ENCODE results near the gene SLC49A3.

SLC49A3 gene

DNA sequence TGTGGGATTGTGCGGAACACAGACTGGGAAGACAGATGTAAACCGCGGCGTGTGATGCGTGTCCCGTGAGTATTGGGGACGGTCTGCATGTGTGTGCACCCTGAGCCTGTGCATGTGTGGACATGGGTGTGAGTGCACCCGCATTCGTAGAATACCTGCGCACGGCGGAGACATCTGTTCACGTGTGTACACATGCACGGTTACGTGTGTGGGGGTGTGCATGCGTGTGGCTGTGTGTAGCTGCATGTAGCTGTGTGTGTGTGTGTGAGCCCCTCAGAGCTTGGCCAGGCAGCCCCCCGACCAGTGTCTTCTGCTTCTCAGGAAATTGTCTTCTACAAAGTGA, 34.5 kb downstream of the SLC49A3 start:
- no peaks in the 10 kb centered on the region for H3K27me3 ChIP-seq (ENCODE audit: low read length)
- no peak overlapping the region for H3K27ac ChIP-seq (ENCODE audit: low read depth, low read length)
- no peak overlapping the region for H3K4me2 ChIP-seq (ENCODE audit: low read depth, low read length, poor library complexity, severe bottlenecking)
- no peak overlapping the region for H2AFZ ChIP-seq (ENCODE audit: low read depth, low read length, severe bottlenecking)
- no peaks in the 10 kb centered on the region for H3K36me3 ChIP-seq (ENCODE audit: low read length)
- H3K9me3 ChIP-seq (ENCODE audit: insufficient read depth, low read length): no peaks in the 10 kb centered on the region
- H3K9me2 ChIP-seq (replicated peaks; ENCODE audit: insufficient read depth, low read length): no peaks in the 10 kb centered on the region
- H3F3A ChIP-seq (ENCODE audit: insufficient read depth): no peaks in the 10 kb centered on the region
- no peaks in the 10 kb centered on the region for H3K79me2 ChIP-seq (ENCODE audit: insufficient read depth, low read length)
- H3K9ac ChIP-seq (ENCODE audit: low read length): no peak overlapping the region
- H3K4me3 ChIP-seq (ENCODE audit: insufficient read depth, low read length, poor library complexity, severe bottlenecking): no peak overlapping the region
- TF ChIP-seq, protein P1, sequence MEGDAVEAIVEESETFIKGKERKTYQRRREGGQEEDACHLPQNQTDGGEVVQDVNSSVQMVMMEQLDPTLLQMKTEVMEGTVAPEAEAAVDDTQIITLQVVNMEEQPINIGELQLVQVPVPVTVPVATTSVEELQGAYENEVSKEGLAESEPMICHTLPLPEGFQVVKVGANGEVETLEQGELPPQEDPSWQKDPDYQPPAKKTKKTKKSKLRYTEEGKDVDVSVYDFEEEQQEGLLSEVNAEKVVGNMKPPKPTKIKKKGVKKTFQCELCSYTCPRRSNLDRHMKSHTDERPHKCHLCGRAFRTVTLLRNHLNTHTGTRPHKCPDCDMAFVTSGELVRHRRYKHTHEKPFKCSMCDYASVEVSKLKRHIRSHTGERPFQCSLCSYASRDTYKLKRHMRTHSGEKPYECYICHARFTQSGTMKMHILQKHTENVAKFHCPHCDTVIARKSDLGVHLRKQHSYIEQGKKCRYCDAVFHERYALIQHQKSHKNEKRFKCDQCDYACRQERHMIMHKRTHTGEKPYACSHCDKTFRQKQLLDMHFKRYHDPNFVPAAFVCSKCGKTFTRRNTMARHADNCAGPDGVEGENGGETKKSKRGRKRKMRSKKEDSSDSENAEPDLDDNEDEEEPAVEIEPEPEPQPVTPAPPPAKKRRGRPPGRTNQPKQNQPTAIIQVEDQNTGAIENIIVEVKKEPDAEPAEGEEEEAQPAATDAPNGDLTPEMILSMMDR (IDR thresholded peaks at IDR 0.05; ENCODE audit: insufficient read depth, low read length, poor library complexity, severe bottlenecking): no peak
- no peak for TF ChIP-seq EZH2phosphoT487 (conservative IDR thresholded peaks at IDR 0.05; ENCODE audit: low read length)
- H4K20me1 ChIP-seq (ENCODE audit: low read depth, low read length): no peaks in the 10 kb centered on the region

DNA sequence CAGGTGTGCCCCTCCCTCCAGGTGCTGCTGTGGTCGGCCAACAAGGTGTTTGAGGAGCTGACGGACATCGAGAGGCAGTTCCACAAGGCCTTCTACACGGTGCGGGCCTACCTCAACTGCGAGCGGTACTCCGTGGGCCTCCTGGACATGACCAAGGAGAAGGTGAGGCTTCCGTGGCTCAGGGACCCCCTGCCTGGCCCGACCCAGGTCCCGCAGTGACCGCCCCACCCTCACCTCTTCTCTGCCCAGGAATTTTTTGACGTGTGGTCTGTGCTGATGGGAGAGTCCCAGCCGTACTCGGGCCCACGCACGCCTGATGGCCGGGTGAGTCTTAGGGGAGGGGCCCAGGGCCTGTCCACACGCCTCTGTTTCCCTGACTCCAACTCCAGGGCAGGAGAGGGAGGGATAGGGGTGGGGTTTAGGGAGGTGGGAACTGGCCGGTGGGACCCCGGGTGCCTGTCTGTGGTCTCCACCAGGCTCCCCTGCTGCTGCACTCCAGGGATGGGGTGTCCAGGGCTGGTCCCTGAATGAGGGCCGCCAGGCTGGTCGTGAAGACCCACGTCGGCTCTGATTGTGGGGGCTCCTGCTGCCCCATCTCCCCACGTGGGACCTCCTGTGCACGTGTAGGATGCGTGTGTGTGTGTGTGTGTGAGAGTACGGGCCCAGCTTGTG, 35.0 kb downstream of the SLC49A3 start:
- Histone ChIP-seq H3K27me3 (ENCODE audit: low read length) (no peaks in the 10 kb centered on the region), H3K79me2 (ENCODE audit: insufficient read depth, low read length) (no peaks in the 10 kb centered on the region)
- TF ChIP-seq, protein P1 (IDR thresholded peaks at IDR 0.05; ENCODE audit: insufficient read depth, low read length, poor library complexity, severe bottlenecking): no peak
- no peak for TF ChIP-seq EZH2phosphoT487 (conservative IDR thresholded peaks at IDR 0.05; ENCODE audit: low read length)

DNA sequence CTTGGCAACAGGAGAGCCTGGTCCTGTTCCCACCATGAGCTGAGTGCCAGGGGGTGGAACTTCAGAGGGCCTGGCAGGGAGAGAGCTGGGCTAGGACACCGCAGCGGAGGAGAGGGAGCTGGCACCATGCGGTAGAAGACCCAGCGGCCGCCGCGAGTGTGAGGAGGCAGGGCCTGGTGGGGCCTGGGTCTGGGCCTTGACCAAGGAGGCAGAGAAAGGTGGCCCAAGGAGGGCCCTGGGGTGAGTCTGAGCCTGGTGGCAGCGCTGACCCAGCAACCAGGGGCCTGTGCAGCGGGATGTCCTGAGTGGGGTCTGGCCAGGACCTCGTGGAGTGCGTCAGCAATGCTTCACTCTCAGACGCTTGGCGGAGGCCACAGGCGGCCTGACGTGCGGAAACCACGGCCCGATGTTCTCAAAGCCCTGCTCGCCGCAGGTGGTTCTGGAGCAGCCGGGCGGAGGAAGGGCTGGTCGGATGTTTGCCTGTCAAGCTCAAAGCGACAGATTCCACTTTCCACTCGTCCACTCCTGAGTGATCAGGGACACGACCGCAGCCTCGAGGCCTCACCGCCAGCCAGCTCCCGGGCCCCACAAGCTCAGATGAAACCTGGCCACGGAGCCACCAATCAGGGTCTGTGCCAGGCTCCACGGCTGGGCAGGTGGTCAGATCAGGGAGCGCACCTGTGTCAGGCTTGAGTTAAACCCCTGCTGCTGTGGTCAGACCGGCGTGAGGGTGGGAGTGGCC, 35.7 kb downstream of the SLC49A3 start:
- no peaks in the 10 kb centered on the region for H3K27me3 ChIP-seq (ENCODE audit: low read length)
- TF ChIP-seq, protein P1 (IDR thresholded peaks at IDR 0.05; ENCODE audit: insufficient read depth, low read length, poor library complexity, severe bottlenecking): no peak
- TF ChIP-seq EZH2phosphoT487 (conservative IDR thresholded peaks at IDR 0.05; ENCODE audit: low read length): no peak

More for the DNA sequence above, 35.0 kb downstream of the SLC49A3 start:
- H3K27ac ChIP-seq (ENCODE audit: low read depth, low read length): no peak overlapping the region
- no peaks in the 10 kb centered on the region for H3K9me3 ChIP-seq (ENCODE audit: insufficient read depth, low read length)
- no peaks in the 10 kb centered on the region for H4K20me1 ChIP-seq (ENCODE audit: low read depth, low read length)
- no peak overlapping the region for H3K4me3 ChIP-seq (ENCODE audit: insufficient read depth, low read length, poor library complexity, severe bottlenecking)
- no peak overlapping the region for H3K4me2 ChIP-seq (ENCODE audit: low read depth, low read length, poor library complexity, severe bottlenecking)
- H3K36me3 ChIP-seq (ENCODE audit: low read length): no peaks in the 10 kb centered on the region
- no peaks in the 10 kb centered on the region for H3K9me2 ChIP-seq (replicated peaks; ENCODE audit: insufficient read depth, low read length)
- no peak overlapping the region for H3K9ac ChIP-seq (ENCODE audit: low read length)
- no peak overlapping the region for H2AFZ ChIP-seq (ENCODE audit: low read depth, low read length, severe bottlenecking)
- no peaks in the 10 kb centered on the region for H3F3A ChIP-seq (ENCODE audit: insufficient read depth)

More for the DNA sequence above, 35.7 kb downstream of the SLC49A3 start:
- no peaks in the 10 kb centered on the region for H3K79me2 ChIP-seq (ENCODE audit: insufficient read depth, low read length)
- H3F3A ChIP-seq (ENCODE audit: insufficient read depth): no peaks in the 10 kb centered on the region
- no peak overlapping the region for H2AFZ ChIP-seq (ENCODE audit: low read depth, low read length, severe bottlenecking)
- H3K9me3 ChIP-seq (ENCODE audit: insufficient read depth, low read length): no peaks in the 10 kb centered on the region
- no peak overlapping the region for H3K4me2 ChIP-seq (ENCODE audit: low read depth, low read length, poor library complexity, severe bottlenecking)
- no peak overlapping the region for H3K27ac ChIP-seq (ENCODE audit: low read depth, low read length)
- H3K9ac ChIP-seq (ENCODE audit: low read length): no peak overlapping the region
- H3K4me3 ChIP-seq (ENCODE audit: insufficient read depth, low read length, poor library complexity, severe bottlenecking): no peak overlapping the region
- no peaks in the 10 kb centered on the region for H3K36me3 ChIP-seq (ENCODE audit: low read length)
- H4K20me1 ChIP-seq (ENCODE audit: low read depth, low read length): no peaks in the 10 kb centered on the region
- no peaks in the 10 kb centered on the region for H3K9me2 ChIP-seq (replicated peaks; ENCODE audit: insufficient read depth, low read length)
